Muscle of leg (tissue), 11 donors: ENCODE measurements around the gene MTHFR. TPM values are rescaled to one million over a fixed set of nuclear protein-coding genes. Genes with fewer than 3 reads are reported as not detected.

ENCODE experiments used
- DNase-seq: peaks from one replicate; pipeline ENCODE4 v3.0.0; 2013
- H3K27ac ChIP-seq: one replicate; pipeline ENCODE4 v1.5.1; 2013; ENCODE audit warnings: mild to moderate bottlenecking, low read length, control low read depth
- H3K27me3 ChIP-seq: one replicate; pipeline ENCODE4 v1.6.1; 2013; ENCODE audit warnings: low read length; ENCODE audit not compliant: control insufficient read depth, insufficient read depth
- H3K36me3 ChIP-seq: one replicate; pipeline ENCODE4 v1.6.1; 2013; ENCODE audit warnings: low read length; ENCODE audit not compliant: control insufficient read depth, insufficient read depth
- H3K4me1 ChIP-seq: one replicate; pipeline ENCODE4 v1.6.1; 2013; ENCODE audit warnings: low read length; ENCODE audit not compliant: control insufficient read depth, insufficient read depth
- H3K4me3 ChIP-seq: one replicate; pipeline ENCODE4 v1.5.1; 2013; ENCODE audit warnings: low read length, control low read depth
- H3K9me3 ChIP-seq: replicated peaks from 2 replicates; pipeline ENCODE4 v1.6.1; 2013; ENCODE audit warnings: low read depth, low read length; ENCODE audit not compliant: control insufficient read depth
- WGBS: methylation state at CpG from one replicate; pipeline ENCODE4 v1.1.5; 2013; ENCODE audit warnings: missing lambda C conversion rate; ENCODE audit not compliant: insufficient coverage; 5-methylcytosine and 5-hydroxymethylcytosine counted together
- polyA plus RNA-seq, 8 donors: library from polyadenylated mRNA; unstranded; fragments of 120-200 nt; gene quantifications; one replicate each; pipeline versions ENCODE4 v1.2.1 to v1.2.3, GENCODE V29; 2013; ENCODE audit warnings: inconsistent platforms in 1 of 8, low replicate concordance in 1 of 8; ENCODE audit not compliant: insufficient read length in 8 of 8, insufficient read depth in 1 of 8
- total RNA-seq: library from RNA; stranded (reverse); fragments of 120-200 nt; gene quantifications from one replicate; pipeline ENCODE4 v1.2.4, GENCODE V29; 2013

Gene MTHFR
- total and polyA plus RNA-seq, 9 donors = 23.8 to 50.1 (median 34.1) TPM

- DNase-seq = no peak
- H3K27ac ChIP-seq = no peak overlapping the region
- WGBS = no CpG with 5 or more reads among the region's 4 CpGs
- H3K9me3 ChIP-seq = no peaks in the 10 kb centered on the region
- H3K36me3 ChIP-seq = no peaks in the 10 kb centered on the region
- H3K4me1 ChIP-seq = peaks cover 5% of the 10 kb centered on the region
- H3K27me3 ChIP-seq = peaks cover 10% of the 10 kb centered on the region
- H3K4me3 ChIP-seq = no peak overlapping the region
Observed at GRCh38 chr1:11759791-11760190, 46.0 kb downstream of the MTHFR start.

GRCh38 chr1:11757047-11757446, 48.7 kb downstream of the MTHFR start:
- no peak for DNase-seq
- no peaks in the 10 kb centered on the region for H3K36me3 ChIP-seq
- H3K9me3 ChIP-seq = no peaks in the 10 kb centered on the region
- no peak overlapping the region for H3K27ac ChIP-seq
- peaks cover 8% of the 10 kb centered on the region for H3K27me3 ChIP-seq
- H3K4me3 ChIP-seq = no peak overlapping the region
- peaks cover 2% of the 10 kb centered on the region for H3K4me1 ChIP-seq
- WGBS = no CpG with 5 or more reads among the region's 1 CpG

GRCh38 chr1:11753555-11754208, 52.1 kb downstream of the MTHFR start:
- H3K27me3 ChIP-seq = no peaks in the 10 kb centered on the region
- H3K4me1 ChIP-seq = no peaks in the 10 kb centered on the region
- H3K4me3 ChIP-seq = no peak overlapping the region
- H3K27ac ChIP-seq = no peak overlapping the region
- no peaks in the 10 kb centered on the region for H3K9me3 ChIP-seq
- peaks cover 26% of the 10 kb centered on the region for H3K36me3 ChIP-seq
- DNase-seq = no peak
- WGBS = 39% methylated on average over 7 of the region's 7 CpGs

- H3K27ac ChIP-seq = no peak overlapping the region
- 69% methylated on average over 6 of the region's 17 CpGs for WGBS
- no peak for DNase-seq
Observed at GRCh38 chr1:11752359-11753088, 53.2 kb downstream of the MTHFR start.

GRCh38 chr1:11751087-11751486, 54.7 kb downstream of the MTHFR start:
- Histone ChIP-seq H3K27me3 (no peaks in the 10 kb centered on the region), H3K36me3 (peaks cover 31% of the 10 kb centered on the region), H3K9me3 (no peaks in the 10 kb centered on the region), H3K4me3 (no peak overlapping the region), H3K4me1 (no peaks in the 10 kb centered on the region), H3K27ac (no peak overlapping the region)
- WGBS = 76% methylated on average over 6 of the region's 9 CpGs
- no peak for DNase-seq

More at GRCh38 chr1:11752359-11753088, 53.2 kb downstream of the MTHFR start:
- Histone ChIP-seq H3K36me3 (peaks cover 31% of the 10 kb centered on the region), H3K27me3 (no peaks in the 10 kb centered on the region), H3K4me1 (no peaks in the 10 kb centered on the region), H3K4me3 (no peak overlapping the region), H3K9me3 (no peaks in the 10 kb centered on the region)

- no peaks in the 10 kb centered on the region for H3K9me3 ChIP-seq
- WGBS = 95% methylated on average over 13 of the region's 15 CpGs
- H3K36me3 ChIP-seq = peaks cover 35% of the 10 kb centered on the region
- no peak overlapping the region for H3K27ac ChIP-seq
- H3K27me3 ChIP-seq = no peaks in the 10 kb centered on the region
- no peak overlapping the region for H3K4me3 ChIP-seq
- no peak for DNase-seq
- no peaks in the 10 kb centered on the region for H3K4me1 ChIP-seq
Observed at GRCh38 chr1:11749996-11750395, 55.8 kb downstream of the MTHFR start.

GRCh38 chr1:11749203-11749689, 56.5 kb downstream of the MTHFR start:
- Histone ChIP-seq H3K4me3 (no peak overlapping the region), H3K36me3 (peaks cover 37% of the 10 kb centered on the region), H3K9me3 (no peaks in the 10 kb centered on the region), H3K4me1 (no peaks in the 10 kb centered on the region), H3K27me3 (no peaks in the 10 kb centered on the region), H3K27ac (no peak overlapping the region)
- 65% methylated on average over 8 of the region's 9 CpGs for WGBS
- no peak for DNase-seq

- no peak overlapping the region for H3K4me3 ChIP-seq
- H3K27me3 ChIP-seq = no peaks in the 10 kb centered on the region
- H3K27ac ChIP-seq = no peak overlapping the region
- H3K36me3 ChIP-seq = peaks cover 37% of the 10 kb centered on the region
- no peaks in the 10 kb centered on the region for H3K9me3 ChIP-seq
- no peaks in the 10 kb centered on the region for H3K4me1 ChIP-seq
- WGBS = 92% methylated on average over 23 of the region's 27 CpGs
- no peak for DNase-seq
Observed at GRCh38 chr1:11748294-11749202, 57.2 kb downstream of the MTHFR start.

- WGBS = 81% methylated on average over 19 of the region's 20 CpGs
- no peaks in the 10 kb centered on the region for H3K4me1 ChIP-seq
- H3K9me3 ChIP-seq = no peaks in the 10 kb centered on the region
- no peaks in the 10 kb centered on the region for H3K27me3 ChIP-seq
- DNase-seq = no peak
- no peak overlapping the region for H3K27ac ChIP-seq
- H3K4me3 ChIP-seq = no peak overlapping the region
- peaks cover 37% of the 10 kb centered on the region for H3K36me3 ChIP-seq
Observed at GRCh38 chr1:11746795-11747487, 58.8 kb downstream of the MTHFR start.
